ENCODE measurements around the gene IL12A. TPM values are rescaled to one million over a fixed set of nuclear protein-coding genes. Genes with fewer than 3 reads are reported as not detected.

IL12A gene
- total RNA-seq, 1 donor from 2014 or later = not detected

DNA sequence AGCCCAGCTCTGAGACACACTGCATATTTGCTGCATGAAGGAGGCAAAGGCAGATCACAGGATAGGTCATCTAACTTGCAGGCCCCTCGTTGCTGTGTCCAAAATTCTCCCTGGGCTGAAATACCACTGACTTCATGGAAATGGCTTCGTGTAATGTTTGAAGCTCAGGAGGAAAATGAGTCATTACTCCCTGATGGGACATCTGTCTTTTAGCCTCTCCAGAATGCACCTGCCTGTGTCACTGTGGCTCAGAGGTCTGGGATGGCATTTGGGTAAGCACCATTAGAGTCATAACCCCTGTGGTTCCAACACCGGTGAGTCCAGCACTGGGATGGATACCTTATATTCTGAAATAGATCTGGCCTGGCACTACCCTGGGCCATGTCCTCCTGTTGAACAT is 51.5 kb downstream of the IL12A start:
- no peaks in the 10 kb centered on the region for H3K9me3 ChIP-seq
- TF ChIP-seq, protein P1, sequence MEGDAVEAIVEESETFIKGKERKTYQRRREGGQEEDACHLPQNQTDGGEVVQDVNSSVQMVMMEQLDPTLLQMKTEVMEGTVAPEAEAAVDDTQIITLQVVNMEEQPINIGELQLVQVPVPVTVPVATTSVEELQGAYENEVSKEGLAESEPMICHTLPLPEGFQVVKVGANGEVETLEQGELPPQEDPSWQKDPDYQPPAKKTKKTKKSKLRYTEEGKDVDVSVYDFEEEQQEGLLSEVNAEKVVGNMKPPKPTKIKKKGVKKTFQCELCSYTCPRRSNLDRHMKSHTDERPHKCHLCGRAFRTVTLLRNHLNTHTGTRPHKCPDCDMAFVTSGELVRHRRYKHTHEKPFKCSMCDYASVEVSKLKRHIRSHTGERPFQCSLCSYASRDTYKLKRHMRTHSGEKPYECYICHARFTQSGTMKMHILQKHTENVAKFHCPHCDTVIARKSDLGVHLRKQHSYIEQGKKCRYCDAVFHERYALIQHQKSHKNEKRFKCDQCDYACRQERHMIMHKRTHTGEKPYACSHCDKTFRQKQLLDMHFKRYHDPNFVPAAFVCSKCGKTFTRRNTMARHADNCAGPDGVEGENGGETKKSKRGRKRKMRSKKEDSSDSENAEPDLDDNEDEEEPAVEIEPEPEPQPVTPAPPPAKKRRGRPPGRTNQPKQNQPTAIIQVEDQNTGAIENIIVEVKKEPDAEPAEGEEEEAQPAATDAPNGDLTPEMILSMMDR (IDR thresholded peaks at IDR 0.05) = no peak
- intact Hi-C loops (cut with DNase I) = no loop called here
- peaks cover 5% of the 10 kb centered on the region for H3K27me3 ChIP-seq
- DNase-seq (ENCODE audit: low spot score in 2 of 2) = no peak
- H3K4me1 ChIP-seq = peaks cover 3 to 6% of the 10 kb centered on the region in 2 donors
- no peaks in the 10 kb centered on the region for H3K36me3 ChIP-seq
- no peak overlapping the region for H3K27ac ChIP-seq
- no peak overlapping the region for H3K4me3 ChIP-seq

DNA sequence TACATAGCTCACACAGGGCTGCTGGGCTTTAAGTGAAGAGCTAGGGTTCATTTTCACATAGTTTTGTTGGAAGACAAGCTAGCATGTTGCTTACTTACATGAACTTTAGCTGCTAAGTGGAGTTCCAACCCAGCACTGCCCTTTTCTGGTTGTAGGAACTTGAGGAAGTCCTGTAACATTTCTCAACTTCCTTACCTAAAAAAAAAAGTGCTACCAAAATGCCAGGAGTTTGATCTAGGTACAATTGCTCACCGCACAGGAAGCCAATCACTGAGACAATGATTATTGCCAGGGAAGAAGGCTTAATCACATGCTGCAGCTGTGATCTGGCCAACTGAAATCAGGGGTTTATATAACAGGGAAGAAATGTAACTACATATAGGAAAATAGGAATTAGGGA is 52.8 kb downstream of the IL12A start:
- no peaks in the 10 kb centered on the region for H3K9me3 ChIP-seq
- peaks cover 3 to 6% of the 10 kb centered on the region in 2 donors for H3K4me1 ChIP-seq
- DNase-seq (ENCODE audit: low spot score in 2 of 2) = no peak
- intact Hi-C loops (cut with DNase I) = no loop called here
- no peak overlapping the region for H3K27ac ChIP-seq
- no peaks in the 10 kb centered on the region for H3K36me3 ChIP-seq
- no peak overlapping the region for H3K4me3 ChIP-seq
- H3K27me3 ChIP-seq = peaks cover 5% of the 10 kb centered on the region
- TF ChIP-seq, protein P1 (IDR thresholded peaks at IDR 0.05) = no peak

GRCh38 chr3:160044121-160044520 is 55.5 kb downstream of the IL12A start:
- intact Hi-C loops (cut with DNase I) = no loop called here
- DNase-seq (ENCODE audit: low spot score in 2 of 2) = no peak
- TF ChIP-seq, protein P1 (IDR thresholded peaks at IDR 0.05) = no peak
- no peaks in the 10 kb centered on the region for H3K36me3 ChIP-seq
- H3K9me3 ChIP-seq = no peaks in the 10 kb centered on the region
- peaks cover under 1% of the 10 kb centered on the region for H3K27me3 ChIP-seq
- H3K27ac ChIP-seq = no peak overlapping the region
- no peak overlapping the region for H3K4me3 ChIP-seq
- peaks cover 0 to 3% of the 10 kb centered on the region in 2 donors for H3K4me1 ChIP-seq

Other genes starting within 250 kb of the IL12A start
- 11.7 TPM for gene SCHIP1, start 149.0 kb upstream of the IL12A start, total RNA-seq
- not detected for gene C3orf80, start 236.6 kb downstream of the IL12A start, total RNA-seq

Measured in ascending aorta (tissue), 2 donors.